WTC11 (cell line): ENCODE measurements around the gene ULK4.

Experiments used
- CTCF ChIP-seq: fragments of 200-600 bp; IDR thresholded peaks from 2 replicates; pipeline ENCODE4 v1.8.0; 2022; ENCODE audit warnings: antibody characterized with exemption
- ESRRA ChIP-seq: sonication (generic); formaldehyde crosslinking; IDR thresholded peaks from 2 replicates; pipeline ENCODE4 v1.8.1; 2022; ENCODE audit warnings: mild to moderate bottlenecking, missing genetic modification reagents, borderline replicate concordance
- FOXJ3 ChIP-seq: sonication (generic); formaldehyde crosslinking; IDR thresholded peaks from 2 replicates; pipeline ENCODE4 v1.9.0; 2021; ENCODE audit warnings: missing genetic modification reagents, mild to moderate bottlenecking, borderline replicate concordance
- MLX ChIP-seq: sonication (generic); formaldehyde crosslinking; IDR thresholded peaks from 2 replicates; pipeline ENCODE4 v1.8.1; 2023; ENCODE audit warnings: mild to moderate bottlenecking, missing genetic modification reagents, moderate library complexity
- NFYB ChIP-seq: sonication (generic); formaldehyde crosslinking; conservative IDR thresholded peaks from 2 replicates; pipeline ENCODE4 v1.8.0; 2022; ENCODE audit warnings: low read depth, missing genetic modification reagents
- NR1H2 ChIP-seq: sonication (generic); formaldehyde crosslinking; IDR thresholded peaks from 2 replicates; pipeline ENCODE4 v1.9.0; 2021; ENCODE audit warnings: mild to moderate bottlenecking, moderate library complexity, missing genetic modification reagents

GRCh38 chr3:41963823-41964222 lies 1.9 kb upstream of the ULK4 start:
- no peak for TF ChIP-seq NFYB (CRISPR knock-in tag)
- TF ChIP-seq CTCF = no peak
- no peak for TF ChIP-seq MLX (CRISPR knock-in tag)
- no peak for TF ChIP-seq ESRRA (CRISPR knock-in tag)
- TF ChIP-seq NR1H2 (CRISPR knock-in tag) = no peak
- TF ChIP-seq FOXJ3 (CRISPR knock-in tag) = no peak
